BE2C (cell line): ENCODE measurements around the gene FANCC.
A peak's percentile ranks its signal among the peaks of the same experiment; 100 is the strongest.

Source experiments
- DNase-seq: peaks from one replicate; pipeline ENCODE4 v3.0.0-alpha.2; 2020
- H3K27me3 ChIP-seq: fragments of 250-450 bp; sonication (Bioruptor Pico); 2 replicates; pipeline ENCODE4 v1.5.1; 2020; ENCODE audit warnings: mild to moderate bottlenecking
- H3K36me3 ChIP-seq: fragments of 250-450 bp; sonication (Bioruptor Pico); 2 replicates; pipeline ENCODE4 v1.5.1; 2020; ENCODE audit warnings: mild to moderate bottlenecking
- H3K4me1 ChIP-seq: fragments of 250-450 bp; sonication (Bioruptor Pico); 2 replicates; pipeline ENCODE4 v1.5.1; 2020
- H3K4me3 ChIP-seq: 2 replicates; pipeline ENCODE4 v1.5.1; 2011; ENCODE audit warnings: low read depth, low read length
- H3K9me3 ChIP-seq: fragments of 250-450 bp; sonication (Bioruptor Pico); 2 replicates; pipeline ENCODE4 v1.5.1; 2020
- CTCF ChIP-seq: IDR thresholded peaks from 2 replicates; pipeline ENCODE4 v1.5.1; 2012; ENCODE audit warnings: mild to moderate bottlenecking, low read depth, low read length

The FANCC gene

DNA sequence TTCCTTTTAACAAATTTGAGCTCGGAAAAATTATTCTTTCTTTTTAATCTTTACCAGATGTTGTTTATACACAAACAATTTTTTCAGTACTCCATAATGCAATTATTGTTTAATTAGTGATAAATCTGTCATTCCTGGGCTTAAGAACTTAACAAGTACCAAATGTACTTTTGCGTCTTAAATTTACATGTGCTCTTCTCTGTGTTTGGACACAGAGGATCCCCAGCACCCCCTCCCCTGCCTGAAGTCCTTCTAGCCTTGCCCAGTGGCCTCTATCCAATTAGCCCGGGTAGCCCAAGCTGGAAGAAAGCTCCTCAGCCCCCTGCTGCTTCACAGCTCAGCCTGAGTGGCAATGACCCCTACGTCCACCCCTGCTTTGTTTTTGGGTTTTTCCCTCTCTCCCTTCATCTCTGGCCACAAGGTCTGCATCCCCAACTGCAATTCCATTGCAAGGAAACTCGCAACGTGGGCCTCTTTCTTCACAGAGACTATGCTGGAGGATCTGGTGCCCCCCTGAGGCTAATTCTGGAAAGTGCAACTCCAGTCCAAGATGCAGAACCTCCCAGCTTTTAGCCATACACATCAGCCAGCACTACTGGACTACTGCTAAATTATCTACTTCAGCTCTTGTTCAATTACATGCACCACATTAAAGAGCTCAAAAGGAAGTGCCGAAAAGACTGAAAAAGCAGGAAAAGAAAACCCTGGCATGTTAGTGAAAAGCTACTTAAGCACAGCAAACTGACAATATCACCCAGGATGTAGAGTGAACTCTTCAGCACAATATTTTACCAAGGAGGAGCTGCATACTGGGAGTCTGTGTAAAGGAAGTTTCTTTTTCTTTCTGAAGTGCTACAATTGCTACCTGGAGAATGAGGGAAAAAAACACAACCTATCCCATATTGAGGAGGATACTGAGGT is 186.2 kb downstream of the FANCC start:
- Histone ChIP-seq H3K4me1 (peaks cover 41% of the 10 kb centered on the region), H3K27me3 (no peaks in the 10 kb centered on the region), H3K4me3 (no peak overlapping the region), H3K9me3 (no peaks in the 10 kb centered on the region), H3K36me3 (no peaks in the 10 kb centered on the region)
- TF ChIP-seq CTCF, result peak; percentile 95
- DNase-seq, result peak; percentile 84

- no peaks in the 10 kb centered on the region for H3K36me3 ChIP-seq
- no peak for TF ChIP-seq CTCF
- H3K4me3 ChIP-seq, result no peak overlapping the region
- no peaks in the 10 kb centered on the region for H3K9me3 ChIP-seq
- H3K4me1 ChIP-seq, result peaks cover 41% of the 10 kb centered on the region
- DNase-seq, result no peak
- H3K27me3 ChIP-seq, result no peaks in the 10 kb centered on the region
Measured at GRCh38 chr9:95130484-95130883, 187.0 kb downstream of the FANCC start.

DNA sequence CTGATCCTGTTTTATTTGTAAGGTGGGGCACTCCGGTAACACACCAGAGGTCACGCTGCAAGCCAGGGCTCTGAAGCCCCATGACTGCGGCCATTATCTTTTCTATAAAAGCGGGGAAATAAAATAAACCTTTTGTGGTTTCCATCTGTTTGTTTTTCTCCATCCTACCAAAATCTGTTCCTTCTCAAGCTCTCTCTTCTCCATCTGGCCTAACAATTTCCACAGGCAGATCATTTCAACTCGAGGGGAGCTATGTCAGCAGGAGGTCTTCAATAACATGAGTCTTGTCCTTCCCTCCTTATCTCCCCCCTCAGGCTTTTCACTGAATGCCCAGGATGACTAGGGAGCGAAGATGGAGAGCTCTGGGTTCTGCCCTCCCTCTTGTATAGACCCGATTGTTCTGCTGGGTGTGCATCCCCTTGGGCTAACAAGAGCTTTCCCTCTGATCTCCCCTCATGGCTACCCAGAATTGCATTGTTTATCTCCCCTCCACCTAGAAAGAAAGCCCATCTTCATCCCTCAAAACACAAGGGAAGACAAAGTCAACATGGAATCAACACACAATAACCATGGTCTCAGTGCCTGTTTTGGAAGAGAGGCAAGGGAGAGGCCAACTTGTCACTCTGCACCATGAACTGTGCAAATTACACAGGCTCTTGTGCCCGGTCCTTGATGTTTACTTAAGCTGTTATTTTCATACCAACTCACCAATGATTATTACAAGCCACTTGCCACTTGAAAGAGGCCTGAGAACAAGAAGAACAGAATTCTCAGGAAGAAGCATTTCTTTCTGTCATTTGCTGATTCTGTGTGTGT is 187.8 kb downstream of the FANCC start:
- no peak for TF ChIP-seq CTCF
- H3K36me3 ChIP-seq, result no peaks in the 10 kb centered on the region; the same call in 1 of the 2 replicates
- no peak overlapping the region for H3K4me3 ChIP-seq
- no peak for DNase-seq
- no peaks in the 10 kb centered on the region for H3K9me3 ChIP-seq
- no peaks in the 10 kb centered on the region for H3K27me3 ChIP-seq
- H3K4me1 ChIP-seq, result peaks cover 46% of the 10 kb centered on the region

- Histone ChIP-seq H3K27me3 (no peaks in the 10 kb centered on the region), H3K4me3 (no peak overlapping the region), H3K36me3 (no peaks in the 10 kb centered on the region; the same call in 1 of the 2 replicates), H3K4me1 (peaks cover 32% of the 10 kb centered on the region), H3K9me3 (no peaks in the 10 kb centered on the region)
- no peak for TF ChIP-seq CTCF
- DNase-seq, result no peak
Measured at GRCh38 chr9:95128177-95128524, 189.4 kb downstream of the FANCC start.

DNA sequence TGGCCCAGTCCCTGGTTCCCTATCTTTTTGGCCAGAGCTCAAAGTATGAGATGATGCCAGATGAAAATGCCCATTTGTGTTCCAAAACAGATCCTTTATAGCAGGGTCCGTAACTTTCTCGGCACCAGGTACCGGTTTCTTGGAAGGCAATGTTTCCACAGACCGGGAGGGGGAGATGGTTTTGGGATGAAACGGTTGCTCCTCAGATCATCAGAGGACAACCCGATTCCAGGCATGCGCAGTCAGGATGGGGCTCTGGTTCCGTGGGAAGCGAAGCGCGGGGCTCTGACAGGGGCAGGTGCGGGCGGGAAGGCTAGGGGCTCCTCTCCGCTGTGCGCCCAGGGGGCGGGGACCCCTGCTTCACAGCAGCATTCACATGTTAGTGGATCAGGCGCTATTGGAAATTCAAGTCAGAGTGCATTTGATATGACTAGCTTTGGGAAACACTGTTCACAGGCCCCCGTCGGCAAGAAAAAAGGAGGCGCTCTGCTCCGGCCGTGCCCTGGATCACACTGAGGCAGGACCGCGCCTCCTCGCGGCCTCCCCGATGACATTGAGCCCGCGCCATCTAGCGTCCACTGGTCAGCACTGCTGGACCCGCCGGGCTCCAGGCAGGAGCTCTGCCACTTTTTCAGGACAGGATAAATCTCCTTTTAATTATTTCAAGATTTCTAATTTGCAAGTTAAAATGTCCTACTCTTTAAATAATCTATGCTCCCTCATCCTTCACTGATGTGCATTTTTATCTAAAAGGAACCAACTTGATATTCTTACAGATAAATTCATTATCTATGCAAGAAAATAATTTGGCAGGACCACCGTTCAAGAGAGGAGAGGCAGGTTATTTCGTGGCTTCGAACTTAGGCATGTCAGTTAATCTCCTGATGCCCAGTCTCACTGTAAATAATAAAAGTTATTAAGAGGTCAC is 190.0 kb downstream of the FANCC start:
- peak; percentile 90 for DNase-seq

More for the DNA sequence above, 190.0 kb downstream of the FANCC start:
- Histone ChIP-seq H3K36me3 (no peaks in the 10 kb centered on the region; the same call in 1 of the 2 replicates), H3K27me3 (no peaks in the 10 kb centered on the region), H3K9me3 (no peaks in the 10 kb centered on the region), H3K4me1 (peaks cover 30% of the 10 kb centered on the region), H3K4me3 (peak overlapping the region; percentile 41)
- peak; percentile 98 for TF ChIP-seq CTCF
